ENCODE results near the gene SMIM30.

The SMIM30 gene

DNA sequence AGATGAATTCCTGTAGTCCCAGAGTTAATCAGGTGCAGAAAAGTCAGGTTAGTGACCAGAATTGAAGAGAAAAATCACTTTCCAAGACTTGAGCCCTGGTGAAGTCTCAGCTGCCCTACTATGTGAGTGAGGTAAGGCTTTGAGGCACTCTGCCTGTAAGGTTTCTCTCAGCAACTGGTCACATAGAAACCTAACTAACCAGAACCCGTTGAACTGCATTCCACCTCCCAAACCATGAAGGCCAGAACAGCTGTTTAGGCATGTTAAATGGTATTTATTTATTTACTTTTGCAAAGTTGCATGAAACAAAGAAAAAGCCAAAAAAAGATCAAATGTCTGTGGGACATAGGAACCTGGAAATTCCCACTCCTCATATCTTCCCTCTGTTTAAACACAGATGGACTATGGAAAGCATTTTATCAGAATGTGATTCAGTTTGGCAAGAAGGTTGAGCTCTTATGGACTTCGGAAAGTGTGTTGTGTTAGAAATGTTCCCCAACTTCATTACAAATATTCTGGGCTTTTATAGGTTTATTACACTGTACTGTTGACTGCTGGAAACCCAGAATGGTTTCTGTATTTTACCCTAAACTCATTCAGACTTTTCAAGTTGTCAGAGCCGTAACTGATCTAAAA, 19.0 kb downstream of the SMIM30 start:
- Histone ChIP-seq H3K36me3 (ENCODE audit: insufficient read depth, low read depth, low read length) (no peaks in the 10 kb centered on the region), H3K27me3 (ENCODE audit: insufficient read depth, low read length) (no peaks in the 10 kb centered on the region), H3K4me1 (ENCODE audit: insufficient read depth, low read length) (peaks cover 3% of the 10 kb centered on the region), H3K27ac (ENCODE audit: low read length) (no peak overlapping the region), H3K9me3 (ENCODE audit: insufficient read depth, low read depth, low read length) (no peaks in the 10 kb centered on the region), H3K9ac (ENCODE audit: low read depth, low read length) (no peak overlapping the region), H3K4me3 (ENCODE audit: low read length) (no peak overlapping the region; the same call in 1 of the 2 replicates)

DNA sequence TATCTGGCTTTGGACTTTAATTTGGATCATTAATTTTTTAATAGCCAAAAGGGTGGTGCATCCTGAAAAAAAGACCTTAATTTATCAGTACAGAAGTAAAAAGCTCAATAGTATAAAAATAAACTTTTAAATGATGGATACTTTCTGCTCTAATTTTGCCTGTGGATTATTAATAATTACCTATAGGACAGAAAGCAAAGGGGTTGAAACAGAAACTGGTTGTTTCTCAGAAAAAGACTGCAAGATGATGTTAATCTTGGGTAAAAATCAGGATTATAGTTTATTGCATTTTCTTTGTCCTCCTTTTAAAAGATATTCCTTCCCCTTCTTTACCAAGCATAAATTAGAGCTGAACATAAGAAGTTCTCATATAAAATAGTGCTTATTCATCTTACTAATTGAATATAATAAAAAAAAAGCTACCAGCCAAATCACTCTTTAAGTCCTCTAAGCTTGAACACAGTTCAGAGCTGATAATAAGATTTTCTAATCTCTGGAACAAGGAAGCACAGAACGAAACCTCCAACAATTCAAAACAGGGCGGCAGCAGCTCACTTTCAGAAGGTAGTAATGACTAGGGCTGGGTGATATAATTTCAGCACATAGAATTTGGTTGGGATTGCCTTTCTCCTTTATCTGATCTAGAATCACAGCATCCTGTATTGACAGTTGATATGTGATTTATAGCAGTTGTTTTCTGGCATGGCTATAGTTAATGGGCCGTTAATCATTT, 23.7 kb downstream of the SMIM30 start:
- no peak overlapping the region for H3K27ac ChIP-seq (ENCODE audit: low read length)
- H3K4me1 ChIP-seq (ENCODE audit: insufficient read depth, low read length): peaks cover 3% of the 10 kb centered on the region; the same call in 1 of the 2 replicates

DNA sequence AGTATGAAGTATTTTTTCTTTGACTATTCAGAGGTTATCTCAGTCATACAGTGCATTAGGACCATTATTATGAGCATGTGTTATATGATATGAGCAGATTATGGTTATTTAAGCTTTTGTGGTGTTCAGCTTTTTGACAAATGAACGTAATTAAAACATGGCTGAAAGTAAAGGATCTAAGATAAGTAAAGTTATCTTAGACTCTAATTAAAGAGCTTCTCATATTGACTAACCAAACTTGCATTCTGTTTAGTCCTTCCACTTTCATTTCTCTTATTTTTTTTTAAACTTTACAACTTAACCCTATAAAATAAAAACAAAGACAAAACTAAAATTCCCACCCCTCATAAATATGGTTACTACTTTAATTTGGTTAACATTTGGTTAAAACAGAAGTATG, 24.8 kb downstream of the SMIM30 start:
- no peaks in the 10 kb centered on the region for H3K9me3 ChIP-seq (ENCODE audit: insufficient read depth, low read depth, low read length)

More for the DNA sequence above, 23.7 kb downstream of the SMIM30 start:
- Histone ChIP-seq H3K27me3 (ENCODE audit: insufficient read depth, low read length) (no peaks in the 10 kb centered on the region), H3K9ac (ENCODE audit: low read depth, low read length) (no peak overlapping the region), H3K9me3 (ENCODE audit: insufficient read depth, low read depth, low read length) (no peaks in the 10 kb centered on the region), H3K36me3 (ENCODE audit: insufficient read depth, low read depth, low read length) (no peaks in the 10 kb centered on the region), H3K4me3 (ENCODE audit: low read length) (no peak overlapping the region)

DNA sequence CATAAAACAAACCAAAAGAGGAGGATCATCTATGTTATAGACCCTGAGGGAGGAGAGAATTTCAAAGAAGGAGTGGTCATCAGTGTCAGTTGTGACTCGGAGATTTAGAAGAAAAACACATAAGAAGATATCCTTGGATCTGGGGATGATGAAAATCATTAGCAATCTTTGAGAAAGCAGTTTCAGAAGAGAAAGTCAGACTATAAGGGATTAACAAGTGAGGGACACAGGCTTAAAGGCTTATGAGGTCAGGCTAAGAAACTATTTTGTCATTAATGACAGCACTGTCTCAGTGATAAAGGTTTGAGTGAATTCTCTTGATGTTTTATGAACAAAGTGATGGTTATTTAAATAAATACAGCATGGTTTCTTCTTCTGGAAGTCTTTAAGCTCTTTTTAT, 25.6 kb downstream of the SMIM30 start:
- H3K36me3 ChIP-seq (ENCODE audit: insufficient read depth, low read depth, low read length): no peaks in the 10 kb centered on the region
- H3K27me3 ChIP-seq (ENCODE audit: insufficient read depth, low read length): no peaks in the 10 kb centered on the region
- no peak overlapping the region for H3K9ac ChIP-seq (ENCODE audit: low read depth, low read length)
- H3K9me3 ChIP-seq (ENCODE audit: insufficient read depth, low read depth, low read length): no peaks in the 10 kb centered on the region
- peaks cover 3% of the 10 kb centered on the region; the same call in 1 of the 2 replicates for H3K4me1 ChIP-seq (ENCODE audit: insufficient read depth, low read length)
- no peak overlapping the region for H3K4me3 ChIP-seq (ENCODE audit: low read length)
- no peak overlapping the region for H3K27ac ChIP-seq (ENCODE audit: low read length)

More for the DNA sequence above, 24.8 kb downstream of the SMIM30 start:
- Histone ChIP-seq H3K4me1 (ENCODE audit: insufficient read depth, low read length) (no peaks in the 10 kb centered on the region), H3K36me3 (ENCODE audit: insufficient read depth, low read depth, low read length) (no peaks in the 10 kb centered on the region), H3K9ac (ENCODE audit: low read depth, low read length) (no peak overlapping the region), H3K27ac (ENCODE audit: low read length) (no peak overlapping the region), H3K4me3 (ENCODE audit: low read length) (no peak overlapping the region), H3K27me3 (ENCODE audit: insufficient read depth, low read length) (no peaks in the 10 kb centered on the region)

DNA sequence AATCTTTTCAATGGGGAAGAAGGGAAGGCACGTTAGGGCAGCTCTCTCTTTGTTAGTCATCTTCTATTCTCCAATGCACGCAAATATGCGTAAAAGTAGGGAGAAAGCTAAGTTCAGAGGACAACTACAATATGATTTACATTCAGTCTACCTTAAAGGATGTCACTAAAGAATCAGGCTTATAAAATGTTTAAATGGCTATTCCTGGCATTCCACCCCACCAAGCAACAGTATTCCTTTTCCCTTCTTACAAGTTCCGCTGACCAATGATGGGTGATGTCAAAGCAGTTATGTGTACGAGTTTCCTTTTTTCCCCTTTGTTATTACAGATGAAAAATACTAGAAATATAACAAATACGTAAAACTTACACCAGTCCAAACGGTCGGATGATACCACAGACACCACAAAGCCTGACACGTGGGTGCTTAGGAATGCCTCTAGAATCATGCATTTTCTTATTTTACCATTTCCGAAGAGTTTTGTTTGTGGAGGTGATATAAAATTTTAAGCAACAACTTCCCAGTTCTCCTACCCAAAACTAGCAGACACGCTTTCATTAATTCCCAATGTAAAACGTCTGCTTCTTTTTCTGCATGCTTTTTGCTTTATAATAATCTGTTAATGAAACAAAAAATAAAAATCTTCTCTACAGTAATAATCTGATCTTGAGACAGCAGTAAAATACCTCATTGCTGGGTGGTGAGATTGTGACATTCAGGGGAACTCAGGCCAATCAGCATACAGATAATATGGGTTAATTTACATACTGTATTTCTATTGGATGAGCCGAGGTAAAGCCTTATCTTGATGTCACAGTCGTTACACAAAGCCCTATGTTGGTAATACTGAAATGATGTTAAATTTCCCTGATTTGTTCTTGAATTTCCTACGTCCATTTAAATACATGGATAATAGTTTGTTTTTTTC, 31.0 kb downstream of the SMIM30 start:
- Histone ChIP-seq H3K27ac (ENCODE audit: low read length) (no peak overlapping the region), H3K4me3 (ENCODE audit: low read length) (peak overlapping the region; percentile 79), H3K9ac (ENCODE audit: low read depth, low read length) (no peak overlapping the region), H3K9me3 (ENCODE audit: insufficient read depth, low read depth, low read length) (no peaks in the 10 kb centered on the region), H3K27me3 (ENCODE audit: insufficient read depth, low read length) (peaks cover 43% of the 10 kb centered on the region), H3K36me3 (ENCODE audit: insufficient read depth, low read depth, low read length) (no peaks in the 10 kb centered on the region), H3K4me1 (ENCODE audit: insufficient read depth, low read length) (peaks cover 11% of the 10 kb centered on the region)

DNA sequence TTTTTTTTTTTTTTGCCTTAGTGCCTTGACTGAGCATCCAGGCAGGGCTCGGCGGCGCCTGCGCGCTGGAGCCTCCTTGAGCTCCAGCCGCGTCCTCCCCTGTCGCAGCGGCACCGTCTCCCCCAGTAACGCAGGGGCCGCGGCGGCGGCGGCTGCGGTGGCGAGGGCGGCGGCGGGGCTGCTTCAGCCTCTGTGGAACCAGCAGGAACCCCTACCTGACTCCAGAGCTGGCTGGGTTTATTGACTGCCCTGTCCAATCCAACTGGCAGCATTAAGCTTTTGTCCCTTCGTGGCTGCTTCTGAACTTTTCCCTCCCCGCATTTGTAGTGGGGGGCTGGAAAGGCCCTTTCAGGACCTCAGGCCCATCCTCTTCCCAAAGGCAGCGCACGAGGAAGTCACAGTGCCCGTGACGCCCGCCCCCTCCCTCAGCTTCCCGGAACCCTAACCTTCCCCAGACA, 31.9 kb downstream of the SMIM30 start, which contains the start of gene GPR85:
Gene GPR85, minus strand, starts transcription at position 397 of the 458 bp plus-strand sequence. CDS start 2,106 bp downstream, outside the sequence.
- Histone ChIP-seq H3K4me3 (ENCODE audit: low read length) (peak within 1 kb of the TSS; percentile 79), H3K27ac (ENCODE audit: low read length) (no peak within 1 kb of the TSS), H3K9ac (ENCODE audit: low read depth, low read length) (peak within 1 kb of the TSS; percentile 57; the same call in 1 of the 2 replicates), H3K27me3 (ENCODE audit: insufficient read depth, low read length) (peaks cover 52% of the 10 kb centered on the region), H3K36me3 (ENCODE audit: insufficient read depth, low read depth, low read length) (no peaks in the 10 kb centered on the region), H3K4me1 (ENCODE audit: insufficient read depth, low read length) (peaks cover 11% of the 10 kb centered on the region), H3K9me3 (ENCODE audit: insufficient read depth, low read depth, low read length) (no peaks in the 10 kb centered on the region)

DNA sequence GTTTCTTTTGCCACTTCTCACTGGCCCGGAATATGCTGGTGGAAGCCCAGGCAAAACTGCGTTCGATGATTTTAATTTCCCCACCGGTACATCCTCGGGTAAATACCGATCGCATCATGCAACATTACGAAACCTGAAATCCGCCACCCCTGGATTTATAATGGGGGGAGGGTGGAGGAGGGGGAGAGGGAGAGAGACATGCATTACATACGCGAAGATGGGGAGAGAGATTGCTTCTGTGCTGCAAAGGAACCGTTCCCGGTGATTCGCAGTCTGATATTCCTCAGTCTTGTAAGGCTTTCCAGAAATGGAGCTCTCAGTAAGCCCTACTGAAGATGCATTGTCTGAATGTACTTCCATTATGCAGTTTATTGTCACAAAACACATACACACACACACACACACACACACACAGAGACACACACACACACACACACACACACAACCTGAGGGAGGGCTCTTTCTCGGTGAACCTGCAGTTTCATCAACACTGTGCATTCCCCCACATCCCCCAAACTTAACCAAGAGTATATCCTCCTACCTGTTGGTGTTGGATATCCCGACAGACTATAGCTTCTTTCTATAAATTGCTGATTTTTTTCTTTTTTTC, 32.5 kb downstream of the SMIM30 start:
- Histone ChIP-seq H3K4me3 (ENCODE audit: low read length) (peak overlapping the region; percentile 60), H3K36me3 (ENCODE audit: insufficient read depth, low read depth, low read length) (no peaks in the 10 kb centered on the region), H3K4me1 (ENCODE audit: insufficient read depth, low read length) (peaks cover 11% of the 10 kb centered on the region)

DNA sequence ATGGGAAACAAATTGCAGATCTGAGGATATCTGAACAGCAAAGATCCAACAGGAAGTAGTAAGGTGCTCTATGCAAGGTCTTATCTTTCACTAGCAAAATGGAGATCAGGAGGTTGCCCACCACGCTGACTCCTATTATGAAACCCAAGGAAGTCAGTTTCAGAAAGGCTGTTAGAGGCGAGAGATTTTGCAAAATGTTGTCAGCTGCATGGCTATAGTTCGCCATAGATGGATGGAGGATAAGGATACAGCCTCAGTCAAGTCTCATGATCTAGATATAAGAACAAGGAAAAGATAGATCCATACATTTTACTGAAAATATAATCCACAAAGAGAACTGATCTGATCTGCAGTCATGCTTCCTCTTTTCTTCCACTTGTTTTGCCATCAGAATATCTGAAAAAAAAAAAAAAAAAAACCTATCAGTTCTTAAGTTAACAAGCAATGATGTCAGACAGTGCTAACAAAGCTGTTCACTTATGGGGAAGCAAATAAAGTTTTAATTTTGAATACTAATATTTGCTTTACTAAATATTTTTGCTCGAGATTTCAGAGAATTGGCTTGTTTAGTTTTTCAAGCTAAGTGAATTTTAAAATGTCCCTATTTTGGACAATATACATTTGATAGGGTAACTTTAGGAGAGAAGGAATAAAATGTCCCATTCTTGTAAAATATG, 33.7 kb downstream of the SMIM30 start:
- Histone ChIP-seq H3K9me3 (ENCODE audit: insufficient read depth, low read depth, low read length) (no peaks in the 10 kb centered on the region), H3K36me3 (ENCODE audit: insufficient read depth, low read depth, low read length) (no peaks in the 10 kb centered on the region), H3K4me3 (ENCODE audit: low read length) (no peak overlapping the region), H3K9ac (ENCODE audit: low read depth, low read length) (no peak overlapping the region), H3K27ac (ENCODE audit: low read length) (no peak overlapping the region), H3K4me1 (ENCODE audit: insufficient read depth, low read length) (peaks cover 11% of the 10 kb centered on the region), H3K27me3 (ENCODE audit: insufficient read depth, low read length) (peaks cover 70% of the 10 kb centered on the region)

More for the DNA sequence above, 32.5 kb downstream of the SMIM30 start:
- no peak overlapping the region for H3K9ac ChIP-seq (ENCODE audit: low read depth, low read length)
- no peaks in the 10 kb centered on the region for H3K9me3 ChIP-seq (ENCODE audit: insufficient read depth, low read depth, low read length)
- peaks cover 57% of the 10 kb centered on the region for H3K27me3 ChIP-seq (ENCODE audit: insufficient read depth, low read length)
- no peak overlapping the region for H3K27ac ChIP-seq (ENCODE audit: low read length)

DNA sequence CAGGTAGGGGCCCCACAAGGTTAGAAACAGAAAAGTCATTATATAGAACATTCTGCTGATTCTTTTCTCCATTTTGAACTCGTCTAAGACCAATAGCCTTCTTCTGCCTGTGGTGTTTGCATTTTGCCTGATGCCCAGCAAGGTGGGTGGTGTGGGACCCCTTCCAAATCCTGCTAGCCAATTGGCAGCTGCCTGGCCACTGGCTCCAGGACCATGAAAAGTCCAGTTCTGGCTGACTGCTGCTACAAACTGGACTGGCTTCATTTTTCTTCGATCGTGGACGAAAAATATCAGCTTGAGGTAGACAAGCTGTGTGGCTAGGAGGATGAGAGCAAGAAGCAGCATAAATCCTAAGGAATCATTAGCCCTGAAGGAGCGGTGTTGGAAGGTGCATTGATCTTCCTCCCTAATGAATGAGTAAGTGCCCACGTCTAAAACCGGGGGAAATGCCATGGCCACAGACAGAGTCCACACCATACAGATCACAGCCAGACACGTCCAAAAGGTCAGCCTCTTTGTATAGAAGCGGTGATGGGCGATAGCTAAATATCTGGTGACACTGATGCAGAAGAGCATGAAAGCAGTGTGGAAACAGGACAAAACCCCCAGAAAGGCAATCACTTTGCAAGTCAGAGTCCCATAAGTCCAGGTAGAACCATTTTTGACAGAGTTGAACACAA, 34.4 kb downstream of the SMIM30 start:
- peaks cover 77% of the 10 kb centered on the region for H3K27me3 ChIP-seq (ENCODE audit: insufficient read depth, low read length)
- no peaks in the 10 kb centered on the region for H3K9me3 ChIP-seq (ENCODE audit: insufficient read depth, low read depth, low read length)
- H3K36me3 ChIP-seq (ENCODE audit: insufficient read depth, low read depth, low read length): no peaks in the 10 kb centered on the region
- H3K4me3 ChIP-seq (ENCODE audit: low read length): no peak overlapping the region
- peaks cover 11% of the 10 kb centered on the region for H3K4me1 ChIP-seq (ENCODE audit: insufficient read depth, low read length)
- no peak overlapping the region for H3K27ac ChIP-seq (ENCODE audit: low read length)
- H3K9ac ChIP-seq (ENCODE audit: low read depth, low read length): no peak overlapping the region

DNA sequence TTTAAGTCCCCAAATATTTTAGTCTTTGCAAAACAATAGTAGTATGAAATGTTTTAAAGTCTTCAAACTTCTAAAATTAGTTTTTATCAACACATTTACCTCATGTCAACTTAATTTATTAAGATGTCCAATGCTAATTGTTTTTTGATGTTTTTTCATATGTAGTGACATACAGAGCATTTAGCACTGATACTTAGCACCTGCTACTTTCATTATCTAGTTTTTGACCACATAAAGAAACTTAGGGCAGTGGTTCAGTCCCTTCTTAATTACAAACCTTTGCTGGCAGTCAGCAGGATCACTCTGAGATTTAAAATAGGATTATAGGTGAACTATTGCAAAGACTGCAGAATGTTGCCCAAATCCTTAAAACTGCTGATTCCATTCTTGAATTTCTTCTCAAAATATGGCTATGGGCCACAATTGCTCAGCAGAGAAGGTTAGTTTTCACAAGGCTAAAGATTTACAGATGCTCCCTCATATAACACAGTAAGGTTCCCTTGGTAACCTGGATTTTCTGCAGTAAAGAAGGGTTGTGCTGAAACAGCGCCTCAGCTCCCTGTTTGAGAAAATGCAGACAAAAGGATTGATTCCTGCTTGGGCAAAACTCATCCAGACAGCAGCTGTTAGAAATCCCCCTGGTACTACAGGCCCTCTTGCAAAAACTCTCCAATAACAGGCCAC, 35.1 kb downstream of the SMIM30 start:
- Histone ChIP-seq H3K9me3 (ENCODE audit: insufficient read depth, low read depth, low read length) (no peaks in the 10 kb centered on the region), H3K4me3 (ENCODE audit: low read length) (no peak overlapping the region), H3K4me1 (ENCODE audit: insufficient read depth, low read length) (peaks cover 11% of the 10 kb centered on the region), H3K27me3 (ENCODE audit: insufficient read depth, low read length) (peaks cover 83% of the 10 kb centered on the region), H3K27ac (ENCODE audit: low read length) (no peak overlapping the region), H3K36me3 (ENCODE audit: insufficient read depth, low read depth, low read length) (no peaks in the 10 kb centered on the region), H3K9ac (ENCODE audit: low read depth, low read length) (no peak overlapping the region)

Data from iPS-20b (cell line).